ENCODE results near the gene SPHK1.
A peak's percentile ranks its signal among the peaks of the same experiment; 100 is the strongest.

The SPHK1 gene

DNA sequence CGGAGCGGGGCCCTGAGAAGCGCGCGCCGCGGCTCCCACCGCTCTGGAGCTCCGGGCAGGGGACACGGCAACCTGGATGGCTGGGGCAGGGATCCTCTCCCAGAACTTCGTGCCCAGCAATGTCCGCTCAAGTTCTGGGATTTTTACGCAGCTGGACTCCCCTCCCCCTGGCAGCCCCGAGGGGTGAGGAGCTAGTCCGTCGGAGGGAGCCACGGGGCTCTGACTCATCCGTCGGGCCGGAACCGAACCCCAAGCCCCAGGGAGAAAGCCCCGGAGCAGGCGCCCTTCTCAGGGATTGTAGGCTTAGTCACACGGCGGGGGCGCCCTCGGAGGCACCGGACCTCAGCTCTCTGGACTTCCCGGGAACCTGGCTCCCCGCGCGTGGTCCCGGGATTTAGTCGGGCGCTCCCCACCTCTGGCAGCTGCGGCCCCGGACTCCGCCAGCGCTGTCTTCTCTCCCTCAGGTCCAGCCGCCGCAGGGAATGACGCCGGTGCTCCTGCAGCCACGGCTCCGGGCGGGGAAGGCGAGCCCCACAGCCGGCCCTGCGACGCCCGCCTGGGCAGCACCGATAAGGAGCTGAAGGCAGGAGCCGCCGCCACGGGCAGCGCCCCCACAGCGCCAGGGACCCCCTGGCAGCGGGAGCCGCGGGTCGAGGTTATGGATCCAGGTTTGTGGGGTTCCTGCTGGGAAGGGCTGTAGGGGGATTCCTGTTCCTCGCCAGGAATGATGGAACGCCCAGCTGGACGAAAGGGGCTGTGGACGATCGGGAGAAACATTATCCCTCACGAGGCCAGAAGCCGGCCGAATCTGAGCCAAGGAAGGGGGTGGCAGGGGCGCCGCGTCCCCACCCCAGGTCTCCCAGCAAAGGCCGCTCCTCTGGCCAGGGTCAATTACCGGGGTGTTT lies 830 bp downstream of the SPHK1 start:
- peak; percentile 76 for DNase-seq (ENCODE audit: low spot score)

DNA sequence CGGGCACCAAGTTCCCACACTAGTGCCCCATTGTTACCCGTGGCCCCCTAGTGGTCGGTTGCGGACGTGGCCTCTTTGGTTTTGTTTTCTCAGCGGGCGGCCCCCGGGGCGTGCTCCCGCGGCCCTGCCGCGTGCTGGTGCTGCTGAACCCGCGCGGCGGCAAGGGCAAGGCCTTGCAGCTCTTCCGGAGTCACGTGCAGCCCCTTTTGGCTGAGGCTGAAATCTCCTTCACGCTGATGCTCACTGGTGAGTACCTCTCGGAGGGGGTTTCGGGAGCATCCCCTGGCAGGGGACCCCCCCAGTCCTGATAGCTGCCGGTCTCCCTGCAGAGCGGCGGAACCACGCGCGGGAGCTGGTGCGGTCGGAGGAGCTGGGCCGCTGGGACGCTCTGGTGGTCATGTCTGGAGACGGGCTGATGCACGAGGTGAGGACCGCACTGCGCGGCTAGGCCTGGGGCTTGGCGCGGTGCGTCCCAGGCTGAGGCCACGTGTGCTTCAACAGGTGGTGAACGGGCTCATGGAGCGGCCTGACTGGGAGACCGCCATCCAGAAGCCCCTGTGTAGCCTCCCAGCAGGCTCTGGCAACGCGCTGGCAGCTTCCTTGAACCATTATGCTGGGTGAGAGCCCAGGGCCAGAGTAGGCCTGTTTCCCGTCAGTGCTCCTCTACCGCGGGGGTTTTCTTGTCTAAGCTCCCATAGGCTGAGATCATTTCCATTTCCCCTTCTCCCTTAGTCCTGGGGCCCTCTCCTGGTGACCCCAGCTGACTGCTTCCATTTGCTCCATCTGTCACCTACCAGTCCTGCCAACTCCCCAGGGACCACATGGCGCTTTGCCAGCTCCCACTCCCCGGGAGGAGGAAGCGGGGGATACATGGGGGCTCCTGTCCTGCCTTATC lies 1.7 kb downstream of the SPHK1 start:
- DNase-seq (ENCODE audit: low spot score) = peak; percentile 96

DNA sequence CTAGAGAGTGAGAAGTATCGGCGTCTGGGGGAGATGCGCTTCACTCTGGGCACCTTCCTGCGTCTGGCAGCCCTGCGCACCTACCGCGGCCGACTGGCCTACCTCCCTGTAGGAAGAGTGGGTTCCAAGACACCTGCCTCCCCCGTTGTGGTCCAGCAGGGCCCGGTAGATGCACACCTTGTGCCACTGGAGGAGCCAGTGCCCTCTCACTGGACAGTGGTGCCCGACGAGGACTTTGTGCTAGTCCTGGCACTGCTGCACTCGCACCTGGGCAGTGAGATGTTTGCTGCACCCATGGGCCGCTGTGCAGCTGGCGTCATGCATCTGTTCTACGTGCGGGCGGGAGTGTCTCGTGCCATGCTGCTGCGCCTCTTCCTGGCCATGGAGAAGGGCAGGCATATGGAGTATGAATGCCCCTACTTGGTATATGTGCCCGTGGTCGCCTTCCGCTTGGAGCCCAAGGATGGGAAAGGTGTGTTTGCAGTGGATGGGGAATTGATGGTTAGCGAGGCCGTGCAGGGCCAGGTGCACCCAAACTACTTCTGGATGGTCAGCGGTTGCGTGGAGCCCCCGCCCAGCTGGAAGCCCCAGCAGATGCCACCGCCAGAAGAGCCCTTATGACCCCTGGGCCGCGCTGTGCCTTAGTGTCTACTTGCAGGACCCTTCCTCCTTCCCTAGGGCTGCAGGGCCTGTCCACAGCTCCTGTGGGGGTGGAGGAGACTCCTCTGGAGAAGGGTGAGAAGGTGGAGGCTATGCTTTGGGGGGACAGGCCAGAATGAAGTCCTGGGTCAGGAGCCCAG lies 2.8 kb downstream of the SPHK1 start:
- DNase-seq (ENCODE audit: low spot score) = no peak

DNA sequence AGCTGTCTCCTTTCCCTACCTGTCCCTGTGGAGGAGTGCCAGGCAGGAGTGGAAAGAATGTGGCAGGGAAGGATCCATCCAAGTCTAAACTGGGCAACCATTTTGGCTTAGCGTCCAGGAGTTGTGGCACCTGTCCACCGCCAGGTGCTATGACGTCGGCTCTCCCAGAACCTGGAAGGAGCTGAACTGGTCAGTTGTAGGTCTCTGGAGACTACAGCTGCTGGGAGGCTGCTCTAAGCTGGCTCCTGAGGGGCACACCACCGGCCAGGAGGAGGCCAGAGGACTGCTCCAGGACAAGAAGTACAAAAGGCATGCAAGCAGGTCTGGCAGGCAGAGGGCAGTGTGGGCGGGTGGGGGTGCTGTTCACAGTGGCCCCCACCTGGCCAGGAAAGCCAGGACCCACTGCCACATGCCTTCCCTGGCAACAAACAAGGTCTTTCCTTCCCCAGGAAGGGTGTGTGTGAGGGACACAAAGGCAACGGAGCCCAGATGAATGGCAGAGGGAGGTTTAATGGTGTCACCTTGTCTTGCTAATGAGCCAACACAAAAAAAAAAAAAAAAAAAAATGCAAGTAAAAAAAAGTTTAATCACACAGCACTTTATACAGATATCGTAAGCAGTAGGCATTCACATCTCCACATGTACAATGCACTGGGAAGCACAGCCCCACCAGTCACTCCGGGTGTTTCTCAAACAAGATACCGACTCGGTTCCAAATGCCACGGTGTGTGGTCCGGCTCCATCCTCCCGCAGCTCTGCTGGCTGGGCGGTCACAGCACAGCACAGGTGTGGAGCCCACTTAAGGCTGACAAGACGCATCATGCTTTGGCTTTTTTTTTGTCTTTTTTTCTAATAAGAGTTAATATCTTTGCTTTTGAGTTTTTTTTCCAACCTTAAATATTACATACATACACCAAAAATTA lies 4.8 kb downstream of the SPHK1 start:
- no peak for DNase-seq (ENCODE audit: low spot score)

DNA sequence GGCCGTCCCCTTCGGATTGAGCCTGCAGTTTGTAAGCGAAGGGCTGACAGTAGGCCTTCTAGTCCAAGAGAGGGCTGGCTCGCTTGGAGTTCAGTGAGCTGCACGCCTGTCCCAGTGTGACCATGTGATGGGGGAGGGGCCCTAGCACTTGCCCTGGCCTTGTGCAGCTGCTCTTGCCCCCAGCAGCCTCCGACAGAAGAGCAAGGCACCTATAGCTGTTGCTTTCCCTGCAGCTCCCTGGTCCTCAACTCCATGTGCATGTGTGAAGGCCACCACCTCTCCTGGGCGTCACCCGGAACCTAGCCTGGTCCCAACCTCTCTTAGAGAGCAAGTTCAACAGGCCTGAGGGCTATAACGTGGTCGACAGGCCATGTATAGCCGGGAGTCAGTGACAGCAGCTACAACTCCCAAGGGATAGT lies 5.6 kb downstream of the SPHK1 start:
- no peak for DNase-seq (ENCODE audit: low spot score)

DNA sequence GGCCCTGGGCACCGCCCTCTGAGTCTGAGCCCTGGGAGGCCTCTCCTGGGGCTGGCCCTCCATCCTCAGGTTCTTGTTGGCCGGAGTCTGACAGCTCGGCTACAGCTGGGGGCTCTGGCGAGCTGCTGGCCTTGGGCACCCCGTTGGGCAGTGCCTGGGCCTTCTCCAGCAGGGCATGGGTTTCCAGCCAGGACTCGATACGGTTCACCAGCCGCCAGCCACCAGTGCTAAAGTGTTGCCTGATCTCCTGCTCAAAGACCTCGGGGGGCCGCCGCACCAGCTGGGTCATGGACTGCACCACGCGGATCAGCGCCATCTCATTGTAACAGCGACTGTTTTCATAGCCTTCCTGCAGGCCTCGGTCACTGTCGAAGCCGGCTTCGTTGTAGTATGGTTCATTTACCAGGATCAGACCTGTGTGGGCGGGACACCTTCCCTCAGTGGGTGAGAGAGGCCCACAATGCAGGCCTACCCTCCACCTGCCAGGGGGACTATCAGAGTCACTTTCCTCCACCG lies 6.8 kb downstream of the SPHK1 start:
- DNase-seq (ENCODE audit: low spot score) = no peak

DNA sequence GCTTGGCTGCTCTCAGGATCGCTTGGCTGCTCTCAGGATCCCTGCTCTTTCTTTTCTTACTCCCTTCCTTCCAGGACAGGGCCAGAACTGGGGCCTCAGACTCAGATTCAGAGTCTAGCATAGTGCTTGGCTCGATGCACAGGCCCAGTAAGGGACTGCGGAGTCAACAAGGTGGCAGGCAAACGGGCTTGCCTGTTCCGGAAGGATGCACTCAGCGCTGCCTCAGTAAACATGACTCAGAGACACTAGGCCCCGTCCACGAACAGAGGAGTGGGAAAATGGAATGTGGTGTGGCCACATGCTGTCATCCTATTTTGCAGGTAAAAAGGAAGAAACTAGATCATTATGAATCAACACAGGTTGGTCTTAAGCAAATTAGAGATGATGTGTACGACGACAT lies 9.8 kb downstream of the SPHK1 start:
- DNase-seq (ENCODE audit: low spot score) = no peak

DNA sequence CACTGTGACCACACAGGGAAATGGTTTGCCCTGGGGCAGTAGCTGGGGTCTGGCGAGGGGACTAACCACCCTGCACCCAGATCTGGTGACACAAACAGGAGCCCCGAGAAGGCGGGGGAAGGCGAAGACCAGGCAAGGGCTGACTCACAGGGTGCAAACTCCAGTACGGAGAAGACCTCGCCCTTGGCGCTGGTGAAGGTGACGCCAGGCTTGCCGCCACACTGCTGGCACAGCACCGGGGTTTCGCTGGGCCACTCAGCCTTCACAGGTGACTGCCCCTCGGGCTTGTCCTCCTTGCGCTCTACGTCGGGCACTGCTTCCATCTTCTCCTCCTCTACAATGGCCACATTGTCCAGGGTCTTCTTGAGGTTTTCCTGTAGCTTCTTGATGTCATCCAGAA lies 11.6 kb downstream of the SPHK1 start:
- no peak for DNase-seq (ENCODE audit: low spot score)

DNA sequence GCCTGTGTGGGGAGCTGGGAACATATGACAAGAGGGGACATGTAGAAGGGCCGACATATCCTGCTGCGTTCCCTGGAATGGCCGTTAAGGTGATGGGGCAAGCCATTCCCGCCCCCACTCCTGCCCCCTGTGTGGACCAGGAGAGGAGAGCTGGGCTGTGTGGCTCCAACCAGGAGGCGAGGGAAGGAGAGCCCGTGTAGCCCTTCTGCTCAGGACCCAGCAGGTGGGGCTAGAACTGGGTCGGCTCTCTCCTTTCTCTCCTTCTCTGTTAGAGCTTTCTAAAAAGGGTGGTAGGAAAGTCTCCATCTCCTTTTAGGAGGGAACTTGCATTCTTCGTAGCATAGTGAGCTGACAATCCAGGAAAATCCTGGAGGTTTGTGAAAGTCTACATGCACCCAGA lies 12.8 kb downstream of the SPHK1 start:
- no peak for DNase-seq (ENCODE audit: low spot score)

DNA sequence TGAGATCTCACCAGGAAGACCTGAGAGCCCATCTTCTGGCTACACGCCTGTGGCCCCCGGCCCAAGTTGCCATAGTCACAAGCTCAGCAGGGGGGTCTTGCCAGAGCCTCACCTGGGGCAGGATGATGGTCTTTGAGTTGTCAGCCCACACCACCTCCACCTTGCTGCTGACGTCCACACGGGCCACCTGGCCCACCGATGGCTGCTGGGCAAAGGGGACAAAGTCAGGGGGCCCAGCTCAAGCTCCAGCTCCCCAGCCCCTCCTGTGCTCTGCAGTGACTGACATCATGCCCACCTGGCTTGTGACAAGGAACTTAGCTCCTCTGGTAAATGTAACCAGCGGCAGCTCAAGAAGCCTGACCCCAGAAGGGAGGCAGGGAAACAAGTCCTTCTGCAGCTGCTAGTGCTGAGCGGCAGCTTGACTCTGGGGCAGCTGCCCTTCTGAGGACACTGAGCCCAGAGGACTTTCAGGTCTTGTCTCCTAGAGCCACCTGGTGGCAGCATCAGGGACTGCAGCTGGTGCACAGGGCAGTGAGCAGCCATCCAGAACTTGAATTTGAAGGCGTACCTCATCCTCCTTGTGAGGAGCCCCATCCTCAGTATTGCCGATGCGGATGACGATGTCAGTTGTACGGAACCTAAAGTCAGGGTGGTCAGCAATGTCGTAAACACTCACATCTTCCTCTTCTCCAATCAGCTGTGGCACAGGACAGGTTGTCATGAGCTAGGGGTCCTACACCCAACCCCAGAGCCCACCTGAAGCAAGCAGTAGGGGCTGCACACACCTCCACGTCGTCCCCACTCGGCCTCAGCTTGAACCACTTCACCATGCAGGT lies 13.5 kb downstream of the SPHK1 start:
- DNase-seq (ENCODE audit: low spot score) = peak; percentile 93

DNA sequence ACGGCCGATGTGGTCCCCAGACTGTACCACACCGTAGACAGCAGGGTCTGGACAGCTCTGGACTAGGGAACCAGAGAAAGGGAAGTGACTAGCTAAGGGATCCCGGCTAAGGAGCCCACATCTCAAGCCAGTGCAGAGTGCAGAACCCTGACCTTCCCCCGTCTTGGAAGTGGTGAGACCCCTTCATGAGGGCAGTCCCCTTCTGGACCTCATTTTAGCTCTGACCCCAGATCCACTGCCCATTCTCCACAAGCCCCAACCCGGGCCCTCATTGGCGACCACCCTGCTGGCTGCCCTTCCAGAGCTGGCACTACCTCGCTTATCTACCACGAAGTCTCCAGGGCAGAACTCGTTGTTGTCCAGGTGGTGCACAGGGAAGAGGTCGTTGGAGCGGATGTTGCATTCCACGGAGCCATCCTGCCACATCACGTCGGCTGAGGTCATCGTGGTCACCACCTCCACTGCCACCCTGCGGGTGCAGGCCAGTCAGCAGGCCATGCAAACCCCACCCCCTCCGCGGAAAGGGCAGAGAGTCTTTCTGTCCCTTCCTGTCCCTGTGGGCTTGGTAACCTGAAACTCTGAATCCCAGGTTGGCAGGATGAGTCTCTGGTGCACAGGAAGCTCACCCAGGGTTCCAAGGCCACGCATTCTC lies 14.2 kb downstream of the SPHK1 start:
- DNase-seq (ENCODE audit: low spot score) = no peak

DNA sequence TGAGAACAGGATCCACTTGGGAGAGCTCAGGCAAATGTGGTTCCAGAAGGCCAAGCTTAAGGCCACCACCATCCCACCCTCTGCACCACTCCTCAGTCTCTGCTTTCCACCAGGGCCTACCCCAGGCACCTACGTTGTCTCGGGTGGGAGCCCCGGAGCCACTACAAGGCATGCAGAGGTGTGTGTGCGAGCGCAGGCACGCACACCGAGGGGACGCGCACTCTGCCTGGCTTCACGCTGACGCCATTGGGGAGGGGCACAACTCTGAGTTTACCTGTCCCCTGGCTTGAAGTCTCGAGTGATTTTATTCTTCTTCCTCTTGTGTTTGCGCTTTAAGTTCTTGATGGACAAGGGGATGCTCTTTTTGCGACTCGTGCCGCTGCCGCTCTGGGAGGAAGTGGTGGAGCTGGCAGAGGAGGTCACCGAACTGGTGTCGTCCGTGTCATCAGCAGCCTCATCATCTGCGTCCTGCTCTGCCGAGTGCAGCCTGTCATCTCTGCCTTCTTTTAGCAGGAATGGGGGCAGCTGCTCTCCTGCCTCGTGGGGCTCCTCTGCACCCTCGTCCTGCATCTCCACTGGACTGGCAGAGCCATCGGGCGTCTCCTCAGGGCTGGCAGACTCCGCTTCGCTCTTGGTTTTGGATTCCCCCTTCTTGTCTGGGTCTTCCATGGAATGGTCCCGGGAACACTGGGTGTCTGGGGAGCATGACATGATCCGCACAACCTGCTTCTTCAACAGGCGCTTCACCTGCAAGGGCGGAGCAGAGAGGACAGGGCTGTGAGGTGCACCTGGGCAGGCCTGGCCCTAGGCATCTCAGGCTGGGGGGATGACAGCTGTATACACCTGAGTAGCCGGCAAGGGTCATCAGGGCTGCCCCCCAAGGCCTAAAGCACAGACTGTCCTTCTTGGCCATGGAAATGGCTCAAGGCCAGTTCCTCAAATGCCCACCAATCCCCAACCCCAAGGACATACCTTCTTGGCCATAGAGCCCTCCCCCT lies 15.1 kb downstream of the SPHK1 start:
- no peak for DNase-seq (ENCODE audit: low spot score)

DNA sequence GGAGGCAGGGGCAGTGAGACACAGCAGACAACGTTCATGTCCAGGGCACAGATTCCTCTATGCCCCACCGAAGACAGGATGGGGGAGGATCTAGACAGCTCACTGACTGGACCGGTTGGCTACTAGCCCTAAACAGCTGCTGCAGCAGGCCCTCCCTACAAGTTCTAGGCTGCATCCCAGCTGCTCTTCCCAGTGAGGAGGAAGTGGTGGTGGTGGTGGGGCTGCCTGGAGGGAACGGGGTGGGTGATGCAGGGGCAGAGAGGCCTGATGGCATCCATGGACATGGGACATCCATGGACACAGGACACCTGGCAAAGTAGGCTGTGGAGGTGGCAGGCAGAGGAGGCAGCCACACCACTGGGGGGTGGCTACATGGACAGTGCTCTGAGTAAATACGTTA lies 18.3 kb downstream of the SPHK1 start:
- no peak for DNase-seq (ENCODE audit: low spot score)

DNA sequence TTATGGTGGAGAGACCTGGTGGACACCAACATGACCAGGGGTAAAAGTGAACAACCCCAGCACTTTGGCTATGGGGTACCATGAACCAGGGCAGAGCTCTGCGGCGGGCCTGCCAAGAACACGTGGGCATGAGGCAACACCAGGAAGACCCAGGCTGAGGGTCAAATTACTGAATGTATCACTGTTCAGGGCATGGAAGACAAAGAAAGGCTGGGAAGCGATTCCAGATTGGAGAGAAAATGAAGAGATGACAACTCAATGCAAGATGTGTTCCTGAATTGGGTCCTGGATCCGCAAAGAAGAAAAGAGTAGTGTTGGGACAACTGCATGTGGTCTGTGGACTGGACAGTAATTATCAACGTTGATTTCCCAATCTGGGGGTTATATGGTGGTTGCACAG lies 19.8 kb downstream of the SPHK1 start:
- DNase-seq (ENCODE audit: low spot score) = no peak

DNA sequence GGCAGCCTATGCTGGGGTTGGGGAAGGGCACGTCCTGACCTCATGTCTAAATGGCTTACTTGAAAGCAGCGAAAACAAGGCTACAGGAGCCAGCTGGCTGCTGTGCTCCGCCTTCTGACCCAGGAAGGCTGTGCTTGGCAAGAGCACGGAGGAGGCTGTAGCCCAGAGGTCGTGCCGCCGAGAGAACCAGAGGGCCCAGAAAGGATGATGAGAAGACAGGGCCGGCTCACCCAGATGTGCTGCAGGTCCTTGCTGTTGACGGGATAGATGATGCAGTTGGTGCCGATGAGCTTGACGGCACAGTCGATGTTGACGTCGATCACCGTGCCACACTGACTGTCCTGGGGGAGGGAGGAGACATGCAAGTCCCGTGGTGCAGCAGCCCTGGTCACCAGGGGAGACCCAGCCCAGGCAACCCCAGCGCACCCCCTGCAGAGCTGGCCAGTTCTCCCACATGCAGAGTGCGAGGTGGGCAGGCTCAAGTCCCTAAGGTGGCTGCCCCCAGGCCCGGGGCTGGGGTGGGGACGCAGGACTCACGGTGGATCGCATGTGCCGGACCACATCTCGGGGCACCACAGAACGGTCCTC lies 20.7 kb downstream of the SPHK1 start:
- no peak for DNase-seq (ENCODE audit: low spot score)

DNA sequence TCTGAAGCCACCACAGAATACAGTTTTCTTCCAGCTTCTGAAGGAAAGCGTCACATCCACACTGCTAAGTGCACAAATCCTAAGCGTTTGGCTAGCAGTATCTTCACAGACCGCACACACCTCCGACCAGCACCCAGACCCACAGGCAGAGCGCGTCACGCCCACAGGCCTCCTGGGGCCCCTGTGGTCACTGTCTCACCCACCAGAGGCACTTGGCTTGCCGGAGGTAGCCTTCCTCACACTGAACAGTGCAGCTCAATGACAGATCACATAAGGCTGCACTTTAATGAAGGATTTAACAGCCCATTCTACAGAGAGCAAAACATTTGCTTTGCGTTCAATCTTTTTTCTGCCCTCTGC lies 21.2 kb downstream of the SPHK1 start:
- no peak for DNase-seq (ENCODE audit: low spot score)

DNA sequence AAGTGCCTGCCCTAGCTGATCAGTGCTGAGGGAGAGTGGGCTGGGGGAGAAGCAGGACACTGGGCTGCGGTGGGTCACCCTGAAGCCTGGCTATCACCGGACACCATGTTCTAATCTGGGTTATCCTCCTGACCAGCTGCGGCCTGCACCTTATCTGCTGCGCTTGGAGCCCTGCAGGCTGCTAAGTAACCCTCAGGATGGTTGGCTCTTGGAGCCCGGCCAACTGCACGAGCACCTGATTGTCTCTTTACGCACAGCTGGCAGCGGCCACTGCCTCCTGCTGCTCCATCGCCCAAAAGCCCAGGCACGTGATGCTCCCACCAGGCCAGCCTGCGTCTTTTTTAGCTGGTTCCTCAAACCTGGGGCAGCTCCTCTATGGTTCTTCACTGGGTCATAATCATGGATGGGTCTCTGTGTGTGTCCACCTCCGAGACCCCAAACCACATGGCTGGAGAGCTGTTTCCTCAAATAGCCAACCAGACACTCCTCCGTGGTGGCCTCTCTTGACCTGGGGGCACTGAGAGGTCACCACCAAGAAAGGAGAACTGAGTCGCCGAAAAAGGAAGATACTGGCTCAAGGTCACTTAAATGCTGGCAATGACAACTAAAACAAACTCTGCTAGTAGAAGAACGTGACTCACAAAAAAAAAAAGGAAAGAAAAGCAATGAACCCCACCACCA lies 21.7 kb downstream of the SPHK1 start:
- no peak for DNase-seq (ENCODE audit: low spot score)
